ENCODE data around the gene OR4F15.

DNA sequence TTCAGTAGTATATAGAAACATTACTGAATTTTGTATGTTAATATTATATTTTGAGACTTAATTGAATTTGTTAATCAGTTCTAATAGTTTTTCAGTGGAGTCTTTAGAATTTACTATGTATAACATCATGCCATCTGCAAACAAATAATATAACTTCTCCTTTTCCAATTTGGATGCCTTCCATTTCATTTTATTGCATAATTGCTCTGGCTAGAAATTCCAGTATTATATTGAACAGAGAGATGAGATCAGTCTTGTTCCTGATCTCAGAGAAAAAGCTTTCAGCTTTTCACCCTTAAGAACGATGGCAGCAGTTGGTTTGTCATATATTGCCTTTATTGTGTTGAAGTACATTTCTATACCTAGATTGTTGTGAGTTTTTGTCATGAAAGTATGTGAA lies 40.4 kb downstream of the OR4F15 start:
- TF ChIP-seq, protein P1, sequence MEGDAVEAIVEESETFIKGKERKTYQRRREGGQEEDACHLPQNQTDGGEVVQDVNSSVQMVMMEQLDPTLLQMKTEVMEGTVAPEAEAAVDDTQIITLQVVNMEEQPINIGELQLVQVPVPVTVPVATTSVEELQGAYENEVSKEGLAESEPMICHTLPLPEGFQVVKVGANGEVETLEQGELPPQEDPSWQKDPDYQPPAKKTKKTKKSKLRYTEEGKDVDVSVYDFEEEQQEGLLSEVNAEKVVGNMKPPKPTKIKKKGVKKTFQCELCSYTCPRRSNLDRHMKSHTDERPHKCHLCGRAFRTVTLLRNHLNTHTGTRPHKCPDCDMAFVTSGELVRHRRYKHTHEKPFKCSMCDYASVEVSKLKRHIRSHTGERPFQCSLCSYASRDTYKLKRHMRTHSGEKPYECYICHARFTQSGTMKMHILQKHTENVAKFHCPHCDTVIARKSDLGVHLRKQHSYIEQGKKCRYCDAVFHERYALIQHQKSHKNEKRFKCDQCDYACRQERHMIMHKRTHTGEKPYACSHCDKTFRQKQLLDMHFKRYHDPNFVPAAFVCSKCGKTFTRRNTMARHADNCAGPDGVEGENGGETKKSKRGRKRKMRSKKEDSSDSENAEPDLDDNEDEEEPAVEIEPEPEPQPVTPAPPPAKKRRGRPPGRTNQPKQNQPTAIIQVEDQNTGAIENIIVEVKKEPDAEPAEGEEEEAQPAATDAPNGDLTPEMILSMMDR (IDR thresholded peaks at IDR 0.05; ENCODE audit: low read depth, low read length, poor library complexity, severe bottlenecking): no peak
- no peak for TF ChIP-seq EZH2phosphoT487 (IDR thresholded peaks at IDR 0.05; ENCODE audit: borderline replicate concordance, low read length)
